HG02970 (cell line): ENCODE measurements around the gene ANKRA2.
"Not testable (repeated sequence)": the region's sequence is repeated elsewhere in the genome, so short reads cannot be mapped to it uniquely, and the experiment has no call there.

Source experiments
- ATAC-seq: cut with Tn5 transposase; IDR thresholded peaks from one replicate; pipeline ENCODE4 v1.9.1; 2021; ENCODE audit warnings: mild to moderate bottlenecking, moderate library complexity, moderate number of reproducible peaks; ENCODE audit not compliant: unreplicated experiment, low FRiP score

Gene ANKRA2

GRCh38 chr5:73552642-73553041 is 12.8 kb downstream of the ANKRA2 start:
- ATAC-seq = no peak

DNA sequence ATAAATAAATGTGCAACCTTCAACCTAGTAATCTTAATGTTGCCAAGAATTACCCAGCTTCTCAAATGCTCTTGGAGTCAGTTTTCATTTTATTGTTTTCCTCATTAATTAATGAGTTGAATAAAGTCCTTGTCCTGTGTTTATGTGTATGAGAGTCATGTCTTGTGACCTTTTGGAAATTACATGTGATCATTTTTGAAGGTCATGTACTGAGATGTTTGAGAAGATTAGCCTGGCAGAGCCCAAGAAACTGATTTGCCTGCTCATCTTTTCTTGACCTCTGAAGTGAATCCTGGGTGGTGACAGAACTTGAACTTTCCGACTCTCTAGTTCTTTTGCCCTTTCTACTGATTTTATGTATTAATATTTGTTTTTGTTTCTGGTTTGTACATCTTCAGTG is 15.4 kb downstream of the ANKRA2 start:
- no peak for ATAC-seq

DNA sequence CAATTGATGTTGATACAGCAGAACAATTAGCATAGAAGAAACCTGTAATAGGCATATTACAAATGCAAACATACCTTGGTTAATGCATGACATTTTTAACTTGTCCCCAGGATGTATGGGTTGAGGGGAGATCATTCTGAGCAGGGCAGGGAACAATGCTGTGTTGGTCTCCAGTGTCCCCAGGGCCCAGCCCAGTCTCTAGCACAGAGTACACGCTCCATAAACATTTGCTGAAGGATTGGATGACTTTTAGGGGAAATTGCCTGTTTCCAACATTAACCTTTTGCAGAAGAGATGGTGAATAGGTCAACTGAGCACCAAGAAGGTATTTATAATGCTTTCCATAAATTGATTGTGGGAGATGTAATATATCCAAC is 20.0 kb downstream of the ANKRA2 start:
- no peak for ATAC-seq

DNA sequence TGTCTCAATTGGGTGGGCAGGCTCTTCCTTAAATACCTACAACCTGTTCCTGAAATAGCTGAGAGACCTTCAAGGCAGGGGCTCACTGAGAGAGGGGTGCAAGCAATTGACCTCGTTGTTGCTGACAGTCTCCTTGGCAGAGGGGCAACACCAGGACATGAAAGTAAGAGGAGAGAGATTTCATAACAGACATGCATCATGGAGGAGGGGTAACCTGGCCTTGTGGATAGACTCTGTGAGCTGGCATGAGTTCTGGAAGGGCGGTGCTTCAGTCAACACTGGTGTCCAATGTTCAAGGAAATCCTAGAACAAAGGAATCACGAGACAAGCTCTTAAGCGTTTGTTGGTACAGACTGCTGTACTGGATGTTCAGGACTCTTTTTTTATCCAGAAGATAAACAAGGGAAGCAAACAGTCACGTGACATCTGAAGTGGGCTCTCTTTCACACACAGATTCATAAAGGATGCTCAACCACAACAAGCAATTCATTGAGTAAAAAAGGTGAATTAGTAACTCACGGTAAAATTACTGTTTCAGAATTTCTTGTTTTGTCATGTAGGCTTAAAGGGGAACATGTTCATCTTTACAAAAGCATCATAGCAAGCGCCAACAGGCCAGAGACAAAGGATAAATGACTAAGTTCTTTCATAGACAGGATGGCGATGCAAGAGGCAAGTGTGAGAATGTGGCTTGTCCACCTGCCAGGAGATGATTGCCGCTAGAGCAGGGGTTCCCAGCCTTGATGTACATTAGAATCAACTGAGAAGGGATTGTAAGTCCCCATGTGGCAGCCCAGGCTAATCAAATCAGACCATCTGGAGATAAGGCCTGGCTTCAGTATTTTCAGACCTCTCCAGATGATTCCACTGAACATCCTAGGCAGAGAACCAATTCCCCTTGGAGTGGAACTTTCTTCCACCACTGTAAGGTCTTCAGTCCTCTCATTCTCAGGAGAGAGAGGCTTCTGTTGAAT is 20.7 kb downstream of the ANKRA2 start:
- ATAC-seq = no peak

DNA sequence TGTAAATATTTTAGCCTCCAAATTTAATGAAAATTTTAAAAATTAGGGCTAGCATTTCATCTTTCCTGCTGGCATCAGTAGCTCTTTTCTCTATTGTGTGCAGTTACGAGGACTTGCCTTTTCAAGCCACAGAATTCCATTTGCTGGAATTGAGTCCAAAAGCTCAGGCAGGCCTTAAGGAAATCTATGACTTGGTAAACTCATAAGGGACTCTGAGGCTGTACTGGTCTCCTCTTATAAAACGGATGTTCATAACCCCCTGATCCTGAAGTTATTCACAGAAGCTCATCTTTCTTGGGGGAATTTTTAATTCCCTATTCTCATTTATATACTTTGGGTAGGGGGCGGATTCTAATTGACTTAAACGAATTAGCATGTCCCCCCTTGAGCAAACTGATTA is 23.4 kb downstream of the ANKRA2 start:
- no peak for ATAC-seq

DNA sequence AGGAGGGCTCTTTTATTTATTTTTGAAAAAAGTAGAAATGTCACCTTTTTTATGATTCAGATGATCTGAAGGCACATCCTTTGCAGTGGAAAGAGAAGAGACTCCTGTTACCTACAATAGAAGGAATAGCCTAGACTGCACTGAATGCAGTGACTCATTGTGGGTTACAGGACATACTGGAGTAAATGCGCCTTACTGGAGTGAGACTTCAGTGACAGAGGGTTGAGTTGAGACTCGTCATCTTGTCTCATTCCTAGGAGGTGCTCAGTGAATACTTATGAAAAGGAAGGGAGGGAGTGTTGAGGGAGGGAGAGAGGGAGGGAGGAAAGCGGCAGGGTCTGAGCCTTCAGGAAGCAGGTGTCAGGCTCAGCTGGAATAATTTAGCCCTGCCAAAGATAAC is 25.2 kb downstream of the ANKRA2 start:
- ATAC-seq = no peak

- ATAC-seq = no peak
Observed at GRCh38 chr5:73539730-73540129, 25.7 kb downstream of the ANKRA2 start.

- ATAC-seq = no peak
Observed at GRCh38 chr5:73534971-73535370, 30.5 kb downstream of the ANKRA2 start.

- no peak for ATAC-seq
Observed at GRCh38 chr5:73534011-73534644, 31.3 kb downstream of the ANKRA2 start.

DNA sequence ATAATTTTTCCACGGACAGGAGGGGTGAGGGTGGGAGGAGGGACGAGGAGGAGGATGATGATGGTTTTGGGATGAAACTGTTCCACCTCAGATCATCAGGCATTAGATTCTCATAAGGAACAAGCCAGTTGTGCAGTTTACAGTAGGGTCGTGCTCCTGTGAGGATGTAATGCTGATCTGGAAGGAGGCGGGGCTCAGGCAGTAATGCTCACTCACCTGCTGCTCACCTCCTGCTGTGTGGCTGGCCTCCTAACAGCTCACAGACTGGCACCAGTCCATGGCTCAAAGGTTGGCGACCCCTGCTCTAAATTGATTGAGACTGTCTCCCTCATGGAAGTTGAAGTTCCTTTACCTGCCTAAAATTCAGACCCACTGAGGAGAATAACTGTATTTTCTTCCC is 33.2 kb downstream of the ANKRA2 start:
- ATAC-seq = no peak

DNA sequence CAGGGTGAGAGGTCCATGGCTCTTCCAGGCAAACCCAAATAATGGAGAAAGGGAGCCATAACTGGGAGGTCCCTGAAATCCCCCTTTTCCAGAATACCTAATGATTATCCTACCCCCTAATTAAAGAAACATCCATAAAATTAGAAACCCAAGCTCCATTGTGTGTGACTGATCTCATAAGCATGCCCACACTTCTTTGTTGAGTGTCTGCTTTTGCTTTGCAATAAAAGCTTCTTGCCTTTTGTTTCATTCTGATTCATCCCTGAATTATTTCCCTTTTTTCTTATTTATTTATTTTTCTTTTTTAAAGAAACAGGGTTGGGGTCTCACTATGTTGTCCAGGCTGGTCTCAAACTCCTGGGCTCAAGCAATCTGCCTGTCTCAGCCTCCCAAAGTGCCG is 34.1 kb downstream of the ANKRA2 start:
- ATAC-seq = no peak

- no peak for ATAC-seq
Observed at GRCh38 chr5:73529081-73529480, 36.4 kb downstream of the ANKRA2 start.

GRCh38 chr5:73528248-73528647 is 37.2 kb downstream of the ANKRA2 start:
- no peak for ATAC-seq

DNA sequence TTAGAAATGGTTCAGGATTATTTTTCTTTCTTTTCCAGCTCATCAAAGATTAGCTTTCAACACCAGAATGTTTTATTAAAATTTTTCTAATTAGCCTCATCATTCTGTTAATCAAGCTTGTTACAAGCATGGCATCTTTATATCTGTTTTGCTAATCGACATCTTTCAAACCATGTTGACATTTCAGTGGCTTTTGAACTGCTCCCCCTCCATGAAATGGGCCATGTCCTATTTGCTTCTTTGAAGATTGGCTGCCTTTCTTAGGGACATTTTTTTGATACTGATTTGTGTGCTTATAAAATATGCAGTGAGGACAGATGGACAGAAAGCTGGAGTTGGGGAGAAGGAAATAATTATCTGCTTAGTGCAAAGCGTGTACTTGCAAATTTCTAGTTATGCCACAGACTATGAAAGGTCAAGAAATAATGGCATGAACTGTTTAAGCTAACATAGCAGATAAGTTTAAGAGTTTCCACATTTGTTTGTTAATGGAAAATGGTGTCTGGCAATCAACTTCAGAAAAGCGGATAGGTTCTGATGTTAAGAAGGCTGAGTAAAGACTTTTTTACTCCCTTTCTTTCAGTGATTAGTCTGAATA is 39.7 kb downstream of the ANKRA2 start:
- ATAC-seq = no peak

- no peak for ATAC-seq
Observed at GRCh38 chr5:73523861-73524260, 41.6 kb downstream of the ANKRA2 start.

DNA sequence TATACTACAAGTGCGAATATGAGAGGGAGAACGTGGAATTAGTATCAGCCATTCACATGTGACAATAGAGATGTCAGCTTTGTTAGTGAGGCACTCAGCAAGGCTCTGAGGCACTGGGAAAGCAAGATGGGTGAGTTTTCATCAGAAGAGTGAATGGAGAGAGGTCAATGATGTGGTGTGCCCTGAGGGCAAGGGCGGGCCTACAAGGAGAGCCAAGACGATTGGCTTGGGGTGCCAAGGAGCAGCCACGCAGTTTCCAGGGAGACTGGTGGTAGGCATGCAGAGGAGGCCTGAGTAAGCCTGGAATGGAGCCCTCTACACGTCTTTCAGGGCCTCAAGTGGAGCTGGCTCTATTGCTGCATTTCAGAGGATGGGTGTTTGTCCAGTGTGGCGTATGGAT is 42.5 kb downstream of the ANKRA2 start:
- ATAC-seq = no peak

GRCh38 chr5:73519531-73520283 is 45.7 kb downstream of the ANKRA2 start:
- peak; percentile 92 for ATAC-seq

GRCh38 chr5:73515232-73515631 is 50.2 kb downstream of the ANKRA2 start:
- no peak for ATAC-seq

- ATAC-seq = no peak
Observed at GRCh38 chr5:73514418-73514817, 51.0 kb downstream of the ANKRA2 start.

DNA sequence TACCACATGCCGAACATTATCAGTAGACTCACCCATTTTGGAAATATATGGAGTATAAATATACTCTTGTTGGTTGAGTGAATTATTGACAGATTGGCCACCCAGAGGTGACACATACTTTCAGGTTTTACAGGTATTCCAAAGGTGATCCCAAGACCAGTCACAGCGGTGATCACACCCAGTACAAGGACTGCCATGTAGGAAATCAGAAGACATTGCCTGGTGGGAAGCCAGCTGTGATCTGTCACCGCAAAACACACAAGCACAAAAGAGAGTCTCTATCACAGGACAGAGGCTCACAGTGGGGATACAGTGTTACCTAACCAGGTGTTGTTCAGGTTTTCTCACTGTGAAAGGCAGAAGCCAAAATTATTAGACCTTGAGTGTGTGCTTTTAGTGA is 51.4 kb downstream of the ANKRA2 start:
- ATAC-seq = no peak

GRCh38 chr5:73508521-73508920 is 56.9 kb downstream of the ANKRA2 start:
- not testable (repeated sequence) for ATAC-seq
